ENCODE measurements around the gene ZNF507.

Gene ZNF507

GRCh38 chr19:32406161-32407003, 61.0 kb downstream of the ZNF507 start:
- no peak for DNase-seq (ENCODE audit: low read depth)
- TF ChIP-seq CTCF (IDR thresholded peaks at IDR 0.05; ENCODE audit: low read depth, low read length, missing control alignments): no peak
- peak overlapping the region; percentile 77 for H3K4me3 ChIP-seq (ENCODE audit: low read depth, low read length)

GRCh38 chr19:32407004-32407992, 61.9 kb downstream of the ZNF507 start:
- no peak for DNase-seq (ENCODE audit: low read depth)
- H3K4me3 ChIP-seq (ENCODE audit: low read depth, low read length): peak overlapping the region; percentile 77; the same call in 1 of the 2 replicates
- no peak for TF ChIP-seq CTCF (IDR thresholded peaks at IDR 0.05; ENCODE audit: low read depth, low read length, missing control alignments)

DNA sequence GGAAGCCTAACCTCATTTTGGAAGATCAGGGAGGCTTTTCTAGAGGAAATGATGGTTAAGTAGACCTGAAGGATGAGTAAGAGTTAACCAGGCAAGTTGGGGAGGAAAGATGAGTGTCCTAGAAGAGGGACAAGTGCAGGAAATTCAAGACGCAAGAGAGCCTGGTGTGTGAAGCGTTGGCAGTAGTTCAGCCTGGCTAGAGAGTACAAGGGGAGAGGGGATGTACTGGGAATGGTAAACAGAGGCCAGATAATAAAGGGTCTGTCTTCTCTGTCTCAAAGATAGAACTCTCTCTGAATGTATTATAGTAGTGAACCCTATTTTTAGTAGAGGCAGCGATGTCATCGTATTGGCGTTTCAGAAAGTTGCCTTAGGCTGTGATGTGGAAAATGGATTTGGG, 69.8 kb downstream of the ZNF507 start:
- TF ChIP-seq CTCF (IDR thresholded peaks at IDR 0.05; ENCODE audit: low read depth, low read length, missing control alignments): no peak
- DNase-seq (ENCODE audit: low read depth): no peak
- no peak overlapping the region for H3K4me3 ChIP-seq (ENCODE audit: low read depth, low read length)

DNA sequence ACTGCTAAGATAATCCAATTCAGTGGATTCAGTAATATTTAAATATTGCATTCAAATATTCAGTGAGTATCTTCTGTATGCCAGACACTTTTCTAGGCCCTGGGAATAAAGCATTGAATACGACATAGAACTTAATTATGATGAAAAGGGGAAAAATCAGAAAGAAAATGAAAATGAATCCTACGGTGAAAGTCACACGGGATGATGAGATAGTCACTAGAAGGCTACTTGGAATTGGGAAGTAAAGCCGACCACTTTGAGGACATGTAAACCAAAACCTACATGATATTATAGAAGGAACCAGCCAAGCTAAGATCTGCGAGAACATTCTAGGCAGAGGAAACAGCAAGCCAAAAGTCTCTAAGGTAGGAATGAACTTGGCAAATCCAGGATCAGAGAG, 70.3 kb downstream of the ZNF507 start:
- DNase-seq (ENCODE audit: low read depth): no peak
- no peak overlapping the region for H3K4me3 ChIP-seq (ENCODE audit: low read depth, low read length)
- no peak for TF ChIP-seq CTCF (IDR thresholded peaks at IDR 0.05; ENCODE audit: low read depth, low read length, missing control alignments)

DNA sequence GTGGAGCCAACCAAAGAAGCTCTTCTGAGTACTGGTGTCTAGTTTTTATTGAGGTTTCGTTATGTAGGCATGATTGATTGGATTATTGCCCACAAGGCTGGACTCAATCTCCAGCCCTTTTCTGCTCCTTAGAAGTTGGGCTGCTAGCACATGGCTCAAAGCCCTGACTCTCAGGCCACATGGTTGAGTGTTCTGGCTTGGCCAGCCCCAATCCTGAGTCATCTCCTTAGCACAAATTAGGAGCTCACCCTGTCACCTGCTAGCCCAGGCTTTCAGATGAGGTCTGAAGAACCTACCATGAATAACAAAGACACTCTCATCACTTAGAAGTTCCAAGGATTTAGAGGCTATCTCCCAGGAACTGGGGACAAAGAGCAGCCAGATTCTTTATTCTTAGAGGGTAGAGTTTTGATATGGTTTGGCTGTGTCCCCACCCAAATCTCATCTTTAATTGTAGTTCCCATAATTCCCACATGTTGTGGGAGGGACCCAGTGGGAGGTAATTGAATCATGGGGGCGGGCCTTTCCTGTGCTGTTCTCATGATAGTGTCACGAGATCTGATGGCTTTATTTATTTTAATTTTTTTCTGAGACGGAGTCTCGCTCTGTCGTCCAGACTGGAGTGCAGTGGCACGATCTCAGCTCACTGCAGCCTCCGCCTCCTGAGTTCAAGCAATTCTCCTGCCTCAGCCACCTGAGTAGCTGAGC, 71.5 kb downstream of the ZNF507 start:
- no peak for DNase-seq (ENCODE audit: low read depth)
- TF ChIP-seq CTCF (IDR thresholded peaks at IDR 0.05; ENCODE audit: low read depth, low read length, missing control alignments): no peak

GRCh38 chr19:32418155-32418554, 72.7 kb downstream of the ZNF507 start:
- no peak for DNase-seq (ENCODE audit: low read depth)
- TF ChIP-seq CTCF (IDR thresholded peaks at IDR 0.05; ENCODE audit: low read depth, low read length, missing control alignments): no peak
- H3K4me3 ChIP-seq (ENCODE audit: low read depth, low read length): no peak overlapping the region

More for the DNA sequence above, 71.5 kb downstream of the ZNF507 start:
- no peak overlapping the region for H3K4me3 ChIP-seq (ENCODE audit: low read depth, low read length)

Measured in GM12864 (cell line).